NT2/D1 (cell line): ENCODE measurements around the gene SLC18A3.

Experiments
- DNase-seq: peaks from one replicate; pipeline ENCODE4 v3.0.0-alpha.2; 2011; ENCODE audit warnings: low read depth, low spot score
- H3K27me3 ChIP-seq: 2 replicates; pipeline ENCODE4 v1.6.0; 2011; ENCODE audit warnings: mild to moderate bottlenecking; ENCODE audit not compliant: insufficient read length, insufficient read depth
- H3K36me3 ChIP-seq: 2 replicates; pipeline ENCODE4 v1.6.1; 2011; ENCODE audit warnings: mild to moderate bottlenecking, low read length, mixed read lengths; ENCODE audit not compliant: insufficient read depth, insufficient read length
- H3K4me1 ChIP-seq: 2 replicates; pipeline ENCODE4 v1.5.1; 2011; ENCODE audit not compliant: insufficient read depth, insufficient read length
- H3K4me3 ChIP-seq: 2 replicates; pipeline ENCODE4 v1.5.1; 2011; ENCODE audit warnings: low read depth; ENCODE audit not compliant: insufficient read length
- H3K9ac ChIP-seq: 2 replicates; pipeline ENCODE4 v1.6.0; 2011; ENCODE audit warnings: low read depth; ENCODE audit not compliant: insufficient read length
- H3K9me3 ChIP-seq: 2 replicates; pipeline ENCODE4 v1.5.1; 2011; ENCODE audit warnings: mild to moderate bottlenecking, low read length; ENCODE audit not compliant: insufficient read depth
- SUZ12 ChIP-seq: IDR thresholded peaks from 2 replicates; pipeline ENCODE4 v1.6.1; 2011; ENCODE audit not compliant: insufficient read length, insufficient read depth; ENCODE audit errors: extremely low read depth
- YY1 ChIP-seq: IDR thresholded peaks from 2 replicates; pipeline ENCODE4 v1.6.1; 2011; ENCODE audit not compliant: insufficient read length, insufficient read depth
- ZNF274 ChIP-seq: IDR thresholded peaks from 2 replicates; pipeline ENCODE4 v1.6.1; 2011; ENCODE audit warnings: mild to moderate bottlenecking, low read depth, low read length

The SLC18A3 gene

DNA sequence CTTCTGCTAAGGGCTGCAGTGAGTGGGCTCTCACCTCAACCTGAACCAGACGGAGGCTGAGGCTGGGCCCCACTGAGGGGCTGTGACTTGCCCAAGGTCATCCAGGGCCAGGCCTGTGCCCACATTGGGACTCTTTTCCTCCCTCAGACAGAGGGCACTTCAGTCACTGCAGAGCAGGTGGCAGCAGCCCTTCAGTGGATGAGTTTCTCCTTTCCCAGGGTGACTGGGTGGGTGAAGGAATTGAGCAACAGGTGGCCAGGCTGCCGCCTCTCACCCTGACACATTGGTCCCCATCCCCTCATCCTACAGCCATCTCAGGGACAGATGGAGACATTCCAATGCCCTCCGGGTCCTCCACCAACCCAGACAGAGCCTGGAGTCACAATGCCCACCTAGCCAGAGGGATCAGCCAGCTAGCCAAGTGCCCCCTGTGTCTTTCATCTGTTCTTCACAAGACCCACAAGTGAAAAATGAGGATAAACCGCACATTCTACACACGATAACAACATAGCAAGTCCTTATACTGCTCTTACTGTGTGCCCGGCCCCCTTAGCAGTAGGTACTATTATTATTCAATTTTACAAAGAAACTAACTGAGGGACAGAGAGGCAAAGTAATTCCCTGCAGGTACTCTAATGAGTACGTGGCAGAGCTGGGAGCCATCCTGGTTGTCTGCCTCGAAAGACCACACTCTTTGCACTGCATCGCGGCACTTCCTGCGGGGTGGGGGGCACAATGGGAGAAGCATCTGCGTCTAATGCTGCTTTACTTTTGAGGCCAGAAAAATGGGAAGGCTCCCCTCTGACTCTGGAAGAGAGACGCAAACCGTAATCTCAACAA lies 1.7 kb upstream of the SLC18A3 start:
- Histone ChIP-seq H3K4me1 (peaks cover 12% of the 10 kb centered on the region), H3K4me3 (peak overlapping the region; percentile 8), H3K36me3 (no peaks in the 10 kb centered on the region), H3K27me3 (peaks cover 97% of the 10 kb centered on the region), H3K9ac (no peak overlapping the region), H3K9me3 (no peaks in the 10 kb centered on the region)
- no peak for TF ChIP-seq ZNF274
- no peak for TF ChIP-seq YY1
- no peak for TF ChIP-seq SUZ12
- DNase-seq: no peak

DNA sequence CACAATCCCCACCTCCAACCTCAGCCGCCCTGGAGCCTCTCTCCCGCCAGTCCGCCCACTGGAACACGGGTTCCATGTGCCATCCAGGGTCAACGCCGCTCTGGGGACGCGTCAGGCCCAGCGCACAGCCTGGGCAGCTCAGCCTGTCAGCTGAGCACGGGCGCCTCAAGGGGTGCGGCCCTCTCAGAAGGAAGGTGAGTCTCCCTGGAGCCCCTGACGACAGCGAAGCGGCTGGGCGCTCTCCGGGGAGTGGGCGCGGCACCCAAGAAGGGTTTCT lies 1.2 kb upstream of the SLC18A3 start:
- Histone ChIP-seq H3K27me3 (peaks cover 97% of the 10 kb centered on the region), H3K4me3 (peak overlapping the region; percentile 8)
- no peak for TF ChIP-seq SUZ12

GRCh38 chr10:49609283-49610113 lies 612 bp upstream of the SLC18A3 start:
- Histone ChIP-seq H3K27me3 (peaks cover 95% of the 10 kb centered on the region), H3K36me3 (no peaks in the 10 kb centered on the region), H3K4me1 (peaks cover 16% of the 10 kb centered on the region), H3K4me3 (peak overlapping the region; percentile 33), H3K9me3 (no peaks in the 10 kb centered on the region), H3K9ac (no peak overlapping the region)
- no peak for TF ChIP-seq ZNF274
- no peak for TF ChIP-seq YY1
- TF ChIP-seq SUZ12: no peak
- DNase-seq: no peak

More for the DNA sequence above, 1.2 kb upstream of the SLC18A3 start:
- Histone ChIP-seq H3K4me1 (peaks cover 16% of the 10 kb centered on the region), H3K9ac (no peak overlapping the region), H3K9me3 (no peaks in the 10 kb centered on the region), H3K36me3 (no peaks in the 10 kb centered on the region)
- no peak for DNase-seq

- H3K4me1 ChIP-seq: peaks cover 16% of the 10 kb centered on the region
- H3K9me3 ChIP-seq: no peaks in the 10 kb centered on the region
- H3K27me3 ChIP-seq: peaks cover 95% of the 10 kb centered on the region
- peak overlapping the region; percentile 39 for H3K4me3 ChIP-seq
- H3K36me3 ChIP-seq: no peaks in the 10 kb centered on the region
- no peak for TF ChIP-seq SUZ12
- TF ChIP-seq YY1: no peak
- TF ChIP-seq ZNF274: no peak
- no peak for DNase-seq
- peak overlapping the region; percentile 61 for H3K9ac ChIP-seq
Observed at GRCh38 chr10:49610458-49611165, 502 bp downstream of the SLC18A3 start.

DNA sequence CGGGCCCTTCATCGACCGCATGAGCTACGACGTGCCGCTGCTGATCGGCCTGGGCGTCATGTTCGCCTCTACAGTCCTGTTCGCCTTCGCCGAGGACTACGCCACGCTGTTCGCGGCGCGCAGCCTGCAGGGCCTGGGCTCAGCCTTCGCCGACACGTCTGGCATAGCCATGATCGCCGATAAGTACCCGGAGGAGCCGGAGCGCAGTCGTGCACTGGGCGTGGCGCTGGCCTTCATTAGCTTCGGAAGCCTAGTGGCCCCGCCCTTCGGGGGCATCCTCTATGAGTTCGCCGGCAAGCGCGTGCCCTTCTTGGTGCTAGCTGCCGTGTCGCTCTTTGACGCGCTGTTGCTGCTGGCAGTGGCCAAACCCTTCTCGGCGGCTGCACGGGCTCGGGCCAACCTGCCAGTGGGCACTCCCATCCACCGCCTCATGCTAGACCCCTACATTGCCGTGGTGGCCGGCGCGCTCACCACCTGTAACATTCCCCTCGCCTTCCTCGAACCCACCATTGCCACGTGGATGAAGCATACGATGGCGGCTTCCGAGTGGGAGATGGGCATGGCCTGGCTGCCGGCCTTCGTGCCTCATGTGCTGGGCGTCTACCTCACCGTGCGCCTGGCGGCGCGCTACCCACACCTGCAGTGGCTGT lies 1.2 kb downstream of the SLC18A3 start:
- peaks cover 16% of the 10 kb centered on the region for H3K4me1 ChIP-seq
- peak overlapping the region; percentile 39 for H3K4me3 ChIP-seq
- H3K27me3 ChIP-seq: peaks cover 95% of the 10 kb centered on the region

GRCh38 chr10:49611816-49612512 lies 1.9 kb downstream of the SLC18A3 start:
- Histone ChIP-seq H3K36me3 (no peaks in the 10 kb centered on the region), H3K27me3 (peaks cover 90% of the 10 kb centered on the region), H3K4me1 (peaks cover 16% of the 10 kb centered on the region), H3K9me3 (no peaks in the 10 kb centered on the region), H3K9ac (no peak overlapping the region), H3K4me3 (no peak overlapping the region)
- DNase-seq: no peak
- TF ChIP-seq ZNF274: no peak
- no peak for TF ChIP-seq YY1
- no peak for TF ChIP-seq SUZ12

More for the DNA sequence above, 1.2 kb downstream of the SLC18A3 start:
- no peak for TF ChIP-seq ZNF274
- no peak for TF ChIP-seq SUZ12
- TF ChIP-seq YY1: no peak
- Histone ChIP-seq H3K9ac (peak overlapping the region; percentile 56), H3K36me3 (no peaks in the 10 kb centered on the region), H3K9me3 (no peaks in the 10 kb centered on the region)
- DNase-seq: no peak
